WERI-Rb-1 (cell line): Measurements from ENCODE around the gene ATP2B3.

Experiments
- DNase-seq: peaks from one replicate; pipeline ENCODE4 v3.0.0-alpha.2; 2020
- H3K27ac ChIP-seq: fragments of 250-450 bp; sonication (Bioruptor Pico); 2 replicates; pipeline ENCODE4 v1.5.1; 2020; ENCODE audit warnings: mild to moderate bottlenecking, moderate library complexity
- H3K27me3 ChIP-seq: fragments of 250-450 bp; sonication (Bioruptor Pico); 2 replicates; pipeline ENCODE4 v1.5.1; 2021; ENCODE audit warnings: mild to moderate bottlenecking, low read depth, moderate library complexity; ENCODE audit not compliant: insufficient read depth, severe bottlenecking
- H3K36me3 ChIP-seq: fragments of 250-450 bp; sonication (Bioruptor Pico); 2 replicates; pipeline ENCODE4 v1.5.1; 2020; ENCODE audit warnings: mild to moderate bottlenecking, moderate library complexity
- H3K4me3 ChIP-seq: 2 replicates; pipeline ENCODE4 v1.5.1; 2011; ENCODE audit warnings: low read depth, mild to moderate bottlenecking, control low read depth, low read length
- H3K9me3 ChIP-seq: fragments of 250-450 bp; sonication (Bioruptor Pico); 2 replicates; pipeline ENCODE4 v1.5.1; 2021; ENCODE audit warnings: mild to moderate bottlenecking, moderate library complexity; ENCODE audit not compliant: severe bottlenecking
- TF ChIP-seq, protein P1 (sequence below): IDR thresholded peaks from 2 replicates; pipeline ENCODE4 v1.5.1; 2011; ENCODE audit warnings: low read depth, mild to moderate bottlenecking, control low read depth, inconsistent platforms, low read length

The ATP2B3 gene

DNA sequence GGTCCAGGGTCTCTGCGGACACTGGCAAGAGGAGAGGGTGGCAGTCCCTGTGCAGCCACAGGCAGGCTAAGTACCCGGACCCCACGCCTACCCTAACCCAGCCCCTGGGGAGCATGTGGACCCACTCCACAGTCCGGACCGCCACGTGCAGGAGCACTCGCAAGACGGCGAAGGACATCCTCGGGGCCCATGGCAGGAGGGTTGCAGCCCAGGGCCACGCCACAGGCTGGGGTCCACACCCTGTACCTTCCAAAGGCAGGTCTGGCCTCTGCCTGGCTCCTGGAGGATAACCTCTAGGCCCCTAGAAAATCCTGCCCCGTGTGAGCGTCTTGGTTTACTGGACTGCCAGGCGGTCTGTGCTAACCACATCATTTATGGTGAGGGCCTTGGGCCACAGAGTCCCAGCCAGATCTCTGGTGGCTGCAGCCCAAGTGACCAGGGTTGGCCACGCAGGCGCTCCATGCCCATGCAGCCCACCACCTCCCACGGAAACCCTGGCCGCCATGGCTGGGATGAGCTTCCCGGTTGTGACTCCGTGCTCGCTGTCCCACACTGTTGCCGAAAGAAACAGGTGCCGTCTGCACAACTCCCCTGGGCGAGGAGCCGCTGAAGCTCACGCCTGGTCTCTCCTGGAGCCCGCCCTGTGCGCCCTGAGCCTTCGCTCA lies 71.5 kb downstream of the ATP2B3 start:
- DNase-seq, result no peak
- peaks cover 9% of the 10 kb centered on the region for H3K27me3 ChIP-seq
- H3K4me3 ChIP-seq, result no peak overlapping the region
- H3K27ac ChIP-seq, result no peak overlapping the region
- TF ChIP-seq, protein P1, sequence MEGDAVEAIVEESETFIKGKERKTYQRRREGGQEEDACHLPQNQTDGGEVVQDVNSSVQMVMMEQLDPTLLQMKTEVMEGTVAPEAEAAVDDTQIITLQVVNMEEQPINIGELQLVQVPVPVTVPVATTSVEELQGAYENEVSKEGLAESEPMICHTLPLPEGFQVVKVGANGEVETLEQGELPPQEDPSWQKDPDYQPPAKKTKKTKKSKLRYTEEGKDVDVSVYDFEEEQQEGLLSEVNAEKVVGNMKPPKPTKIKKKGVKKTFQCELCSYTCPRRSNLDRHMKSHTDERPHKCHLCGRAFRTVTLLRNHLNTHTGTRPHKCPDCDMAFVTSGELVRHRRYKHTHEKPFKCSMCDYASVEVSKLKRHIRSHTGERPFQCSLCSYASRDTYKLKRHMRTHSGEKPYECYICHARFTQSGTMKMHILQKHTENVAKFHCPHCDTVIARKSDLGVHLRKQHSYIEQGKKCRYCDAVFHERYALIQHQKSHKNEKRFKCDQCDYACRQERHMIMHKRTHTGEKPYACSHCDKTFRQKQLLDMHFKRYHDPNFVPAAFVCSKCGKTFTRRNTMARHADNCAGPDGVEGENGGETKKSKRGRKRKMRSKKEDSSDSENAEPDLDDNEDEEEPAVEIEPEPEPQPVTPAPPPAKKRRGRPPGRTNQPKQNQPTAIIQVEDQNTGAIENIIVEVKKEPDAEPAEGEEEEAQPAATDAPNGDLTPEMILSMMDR, result no peak
- H3K36me3 ChIP-seq, result peaks cover 44% of the 10 kb centered on the region
- no peaks in the 10 kb centered on the region for H3K9me3 ChIP-seq

DNA sequence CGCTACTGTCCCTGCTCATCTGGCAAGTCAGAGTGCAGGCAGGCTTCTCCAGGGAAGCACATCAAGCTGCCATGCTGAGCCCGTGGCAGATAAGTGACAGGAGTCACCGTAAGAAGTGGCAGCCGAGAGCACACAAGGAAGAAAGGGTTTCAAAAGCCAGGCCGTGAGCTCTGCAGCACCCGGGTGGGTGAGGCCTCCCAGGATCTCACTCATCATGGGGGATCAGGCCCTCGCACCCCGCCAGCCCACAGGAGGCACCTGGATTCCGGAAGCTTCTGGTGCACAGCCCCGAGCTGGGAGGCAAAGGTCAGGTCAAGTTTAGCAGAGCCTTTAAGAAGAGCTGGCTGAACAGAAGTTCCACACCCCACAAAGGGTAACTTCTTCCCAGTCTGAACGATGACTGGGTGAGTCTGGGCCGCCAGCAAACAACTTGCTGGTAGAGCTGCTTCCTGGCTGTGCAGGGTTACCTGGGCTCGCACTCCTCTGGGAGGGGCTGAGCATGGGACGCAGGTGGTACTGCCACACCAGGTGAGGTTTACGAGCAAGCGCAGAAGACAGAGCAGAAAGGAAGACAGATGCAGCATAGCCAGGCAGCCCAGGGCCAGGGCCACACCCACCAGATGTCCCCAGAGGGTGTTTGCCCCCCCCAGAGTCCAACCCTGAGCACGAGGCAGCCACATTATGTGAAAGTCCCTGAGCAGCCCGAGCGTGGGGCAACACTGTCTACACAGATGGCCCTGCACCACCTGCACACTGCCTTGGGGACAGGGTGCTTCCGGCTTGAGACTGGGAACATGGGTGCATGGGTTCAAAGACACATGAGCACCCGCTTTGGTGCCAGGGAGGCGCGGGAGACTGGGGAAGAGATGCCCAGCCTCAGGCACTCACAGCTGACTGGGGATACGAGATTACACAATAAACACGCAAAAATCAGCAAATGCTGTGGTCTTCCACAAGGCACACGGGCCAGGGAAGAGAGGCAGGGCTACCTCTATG lies 73.8 kb downstream of the ATP2B3 start:
- Histone ChIP-seq H3K4me3 (no peak overlapping the region), H3K9me3 (peaks cover 5% of the 10 kb centered on the region), H3K27ac (no peak overlapping the region), H3K36me3 (peaks cover 67% of the 10 kb centered on the region), H3K27me3 (peaks cover 12% of the 10 kb centered on the region)
- DNase-seq, result no peak
- TF ChIP-seq, protein P1, result no peak

DNA sequence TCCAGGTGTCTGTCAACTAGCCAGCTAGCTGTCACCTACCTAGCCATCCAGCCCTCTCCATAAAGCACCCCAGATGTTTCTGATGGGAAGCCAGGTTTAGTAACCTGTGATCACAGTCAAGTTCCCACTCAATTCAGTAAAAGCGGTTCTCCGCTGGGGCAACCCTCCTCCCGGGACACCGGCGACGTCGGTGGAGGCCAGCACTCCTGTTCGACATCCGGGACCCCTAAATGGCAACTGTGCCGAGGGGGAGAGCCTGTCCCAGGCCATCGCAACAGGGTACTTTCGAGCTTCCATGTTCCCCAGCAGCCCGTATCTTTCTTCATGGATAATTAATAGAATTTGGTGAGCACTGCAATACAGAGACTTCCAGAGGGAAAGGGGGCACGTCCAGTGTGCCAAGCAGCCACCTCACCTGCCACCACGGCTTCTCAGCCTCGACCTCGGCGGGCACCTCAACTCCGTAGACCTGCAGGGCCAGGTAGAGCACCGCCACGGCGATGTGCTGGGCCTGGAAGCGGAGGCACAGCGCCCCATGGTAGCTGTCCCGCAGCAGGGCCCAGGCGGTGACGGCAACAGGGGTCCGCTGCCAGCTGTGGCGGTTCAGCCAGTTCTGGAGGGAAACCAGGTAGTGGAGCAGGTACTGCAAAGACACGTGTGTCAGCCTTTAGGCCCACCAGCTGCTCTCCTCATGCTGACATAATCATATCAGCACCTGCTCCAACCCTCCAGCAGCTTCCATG lies 74.8 kb downstream of the ATP2B3 start:
- no peak overlapping the region for H3K27ac ChIP-seq
- TF ChIP-seq, protein P1, result no peak
- no peak for DNase-seq
- peaks cover 15% of the 10 kb centered on the region for H3K9me3 ChIP-seq
- H3K27me3 ChIP-seq, result peaks cover 7% of the 10 kb centered on the region
- peaks cover 72% of the 10 kb centered on the region for H3K36me3 ChIP-seq
- H3K4me3 ChIP-seq, result no peak overlapping the region

DNA sequence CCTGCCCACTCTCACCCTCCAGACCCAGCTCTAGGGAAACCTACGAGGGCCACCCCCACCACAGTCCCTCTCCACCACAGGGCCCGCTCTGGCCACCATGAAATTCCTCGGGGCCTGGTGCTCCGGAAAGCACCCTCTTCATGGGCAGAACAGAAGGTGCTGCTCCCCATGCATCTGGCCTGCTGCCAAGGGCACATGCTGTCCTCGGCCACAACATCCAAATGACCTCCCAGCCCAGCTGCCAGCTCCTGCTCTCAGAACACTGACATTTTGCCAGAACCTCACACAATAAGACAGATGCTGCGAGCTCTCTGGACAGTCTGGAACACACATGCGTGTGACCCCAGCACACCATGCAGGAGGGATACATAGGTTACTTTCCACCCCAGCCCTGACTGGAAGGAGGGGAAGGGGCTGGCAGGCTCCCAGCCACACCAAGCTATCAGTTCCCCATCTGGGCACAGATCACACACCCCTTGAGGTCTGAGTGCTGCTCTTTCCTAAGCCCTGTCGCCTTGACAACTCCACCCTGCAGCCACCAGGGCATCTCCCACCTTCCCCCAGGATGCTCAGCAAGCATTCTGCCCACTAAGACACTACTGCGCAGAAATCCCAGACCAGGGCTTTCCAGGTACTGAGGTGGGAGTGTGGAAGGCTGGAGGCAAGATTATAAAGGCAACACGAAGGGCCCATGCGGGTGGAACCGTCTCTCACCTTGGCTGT lies 75.7 kb downstream of the ATP2B3 start:
- no peak for DNase-seq
- TF ChIP-seq, protein P1, result no peak
- Histone ChIP-seq H3K9me3 (peaks cover 19% of the 10 kb centered on the region), H3K27me3 (peaks cover 5% of the 10 kb centered on the region), H3K4me3 (no peak overlapping the region), H3K36me3 (peaks cover 65% of the 10 kb centered on the region), H3K27ac (no peak overlapping the region)

DNA sequence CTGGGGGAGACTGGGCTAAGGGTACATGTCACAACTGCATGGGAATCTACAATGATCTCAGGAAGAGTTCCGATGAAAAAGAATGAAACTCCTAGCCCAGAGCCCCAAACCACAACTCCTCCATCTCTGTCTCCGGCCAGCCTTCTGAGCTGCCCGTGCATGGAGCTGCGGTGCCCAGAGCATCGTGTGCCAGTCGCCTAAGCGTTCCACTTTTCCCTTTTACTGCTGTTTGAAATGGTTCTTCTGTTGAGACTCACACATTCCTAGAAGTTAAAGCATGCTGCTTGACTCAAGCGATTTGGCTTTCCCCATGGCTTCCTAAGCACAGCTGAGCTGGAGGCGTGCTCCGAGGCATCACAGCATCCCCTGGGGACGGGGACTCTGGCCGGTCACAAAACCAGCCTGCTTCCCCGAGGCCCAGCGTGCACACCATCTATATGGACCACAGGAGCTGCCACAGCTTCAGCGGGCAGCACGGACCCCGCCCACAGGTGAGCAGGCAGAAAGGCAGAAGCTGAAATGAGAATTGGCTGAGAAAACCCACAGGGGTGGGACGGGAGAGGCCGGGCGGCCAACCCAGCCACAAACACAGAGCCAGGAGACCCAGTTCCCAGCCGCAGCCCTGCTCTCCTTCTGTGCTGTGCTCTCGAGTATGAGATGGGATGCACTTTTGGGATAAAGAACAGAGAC lies 76.5 kb downstream of the ATP2B3 start:
- Histone ChIP-seq H3K27me3 (peaks cover 5% of the 10 kb centered on the region), H3K36me3 (peaks cover 62% of the 10 kb centered on the region), H3K27ac (no peak overlapping the region), H3K4me3 (no peak overlapping the region), H3K9me3 (peaks cover 22% of the 10 kb centered on the region)
- TF ChIP-seq, protein P1, result no peak
- DNase-seq, result no peak
